Nephron progenitor cell (in vitro differentiated cells): ENCODE data around the gene PERCC1.

ENCODE experiments used
- DNase-seq: peaks from one replicate; pipeline ENCODE4 v3.0.0; 2021
- H3K27ac Mint-ChIP-seq: 2 replicates; pipeline ENCODE4 v1.8.0; 2021; ENCODE audit warnings: mild to moderate bottlenecking, moderate library complexity, mixed read lengths
- H3K27me3 Mint-ChIP-seq: 2 replicates; pipeline ENCODE4 v1.8.0; 2021; ENCODE audit warnings: mild to moderate bottlenecking, low read depth, mixed read lengths; ENCODE audit not compliant: poor library complexity
- H3K36me3 Mint-ChIP-seq: 2 replicates; pipeline ENCODE4 v1.8.0; 2021; ENCODE audit warnings: low read depth, mixed read lengths
- H3K4me1 Mint-ChIP-seq: 2 replicates; pipeline ENCODE4 v1.8.0; 2021; ENCODE audit warnings: mixed read lengths
- H3K4me3 Mint-ChIP-seq: 2 replicates; pipeline ENCODE4 v1.8.0; 2021; ENCODE audit warnings: mild to moderate bottlenecking, moderate library complexity, mixed read lengths
- H3K9me3 Mint-ChIP-seq: 2 replicates; pipeline ENCODE4 v1.8.0; 2021; ENCODE audit warnings: mild to moderate bottlenecking, moderate library complexity, mixed read lengths
- TF ChIP-seq, protein P1 (sequence below): fragments of 200-600 bp; sonication (generic); IDR thresholded peaks from 2 replicates; pipeline ENCODE4 v1.5.0; 2021; ENCODE audit warnings: antibody characterized with exemption

Gene PERCC1

DNA sequence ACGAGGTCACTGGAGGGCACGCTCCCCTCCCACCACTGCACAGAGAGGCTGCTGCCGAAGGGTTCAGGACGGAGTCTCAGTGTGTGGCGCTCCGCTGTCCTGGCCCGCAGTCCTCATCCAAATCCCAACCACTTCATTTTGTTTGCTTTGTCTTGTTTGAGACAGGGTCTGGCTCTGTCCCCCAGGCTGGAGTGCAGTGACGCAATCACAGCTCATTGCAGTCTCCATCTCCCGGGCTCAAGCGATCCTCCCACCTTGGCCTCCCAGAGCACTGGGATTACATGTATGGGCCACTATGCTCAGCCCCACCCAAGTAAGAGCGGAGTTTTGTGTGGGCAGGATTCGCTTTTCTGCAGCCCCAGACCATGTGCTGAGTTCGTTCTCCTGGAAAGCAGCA, 29.1 kb upstream of the PERCC1 start:
- H3K36me3 Mint-ChIP-seq, result peaks cover 14% of the 10 kb centered on the region
- H3K27me3 Mint-ChIP-seq, result peaks cover 5% of the 10 kb centered on the region
- no peak overlapping the region for H3K27ac Mint-ChIP-seq
- no peak overlapping the region for H3K4me3 Mint-ChIP-seq
- no peak for DNase-seq
- TF ChIP-seq, protein P1, sequence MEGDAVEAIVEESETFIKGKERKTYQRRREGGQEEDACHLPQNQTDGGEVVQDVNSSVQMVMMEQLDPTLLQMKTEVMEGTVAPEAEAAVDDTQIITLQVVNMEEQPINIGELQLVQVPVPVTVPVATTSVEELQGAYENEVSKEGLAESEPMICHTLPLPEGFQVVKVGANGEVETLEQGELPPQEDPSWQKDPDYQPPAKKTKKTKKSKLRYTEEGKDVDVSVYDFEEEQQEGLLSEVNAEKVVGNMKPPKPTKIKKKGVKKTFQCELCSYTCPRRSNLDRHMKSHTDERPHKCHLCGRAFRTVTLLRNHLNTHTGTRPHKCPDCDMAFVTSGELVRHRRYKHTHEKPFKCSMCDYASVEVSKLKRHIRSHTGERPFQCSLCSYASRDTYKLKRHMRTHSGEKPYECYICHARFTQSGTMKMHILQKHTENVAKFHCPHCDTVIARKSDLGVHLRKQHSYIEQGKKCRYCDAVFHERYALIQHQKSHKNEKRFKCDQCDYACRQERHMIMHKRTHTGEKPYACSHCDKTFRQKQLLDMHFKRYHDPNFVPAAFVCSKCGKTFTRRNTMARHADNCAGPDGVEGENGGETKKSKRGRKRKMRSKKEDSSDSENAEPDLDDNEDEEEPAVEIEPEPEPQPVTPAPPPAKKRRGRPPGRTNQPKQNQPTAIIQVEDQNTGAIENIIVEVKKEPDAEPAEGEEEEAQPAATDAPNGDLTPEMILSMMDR, result no peak
- H3K4me1 Mint-ChIP-seq, result no peaks in the 10 kb centered on the region
- H3K9me3 Mint-ChIP-seq, result no peaks in the 10 kb centered on the region

DNA sequence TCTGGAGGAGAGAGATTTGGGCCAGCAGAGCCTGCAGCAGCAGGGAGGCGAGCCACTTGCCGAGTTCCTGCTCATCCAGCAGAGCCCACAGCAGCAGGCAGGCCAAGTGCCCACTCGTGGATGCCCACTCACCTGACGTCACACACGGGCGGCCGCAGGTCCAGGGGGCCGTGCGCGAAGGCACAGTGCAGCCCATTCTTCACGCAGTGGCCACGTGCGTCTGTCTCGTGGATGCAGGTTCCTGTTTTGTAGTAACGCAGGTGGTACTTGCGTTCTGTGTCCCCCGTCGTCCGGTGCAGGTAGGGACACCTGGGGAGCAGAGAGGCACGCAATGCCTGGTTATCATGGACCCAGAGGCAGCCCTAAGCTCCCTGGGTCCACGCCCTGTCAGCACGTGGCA, 27.8 kb upstream of the PERCC1 start:
- Mint-ChIP-seq H3K4me3 (no peak overlapping the region), H3K9me3 (no peaks in the 10 kb centered on the region), H3K27ac (no peak overlapping the region), H3K4me1 (no peaks in the 10 kb centered on the region), H3K36me3 (peaks cover 12% of the 10 kb centered on the region), H3K27me3 (peaks cover 5% of the 10 kb centered on the region)
- no peak for DNase-seq
- TF ChIP-seq, protein P1, result no peak

DNA sequence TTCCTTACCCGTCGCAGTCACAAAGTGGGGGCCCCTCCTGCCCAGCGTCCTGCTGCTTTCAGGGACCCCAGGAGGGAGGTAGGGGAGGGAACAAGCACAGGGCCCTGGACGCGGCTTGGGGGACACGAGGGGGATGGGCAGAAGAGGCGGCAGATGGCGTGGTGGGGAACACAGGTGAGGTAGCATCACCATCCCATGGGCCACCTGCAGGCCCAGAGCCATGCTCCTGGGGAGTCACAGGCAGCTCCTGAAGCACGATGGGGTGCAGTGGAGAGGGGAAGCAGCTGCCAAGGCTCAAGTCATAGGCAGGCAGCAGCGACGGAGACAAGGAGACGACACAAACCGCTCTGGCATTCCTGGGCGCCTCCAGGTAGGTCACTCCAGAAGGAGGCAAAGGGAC, 27.1 kb upstream of the PERCC1 start:
- peaks cover 5% of the 10 kb centered on the region for H3K27me3 Mint-ChIP-seq
- TF ChIP-seq, protein P1, result no peak
- no peak overlapping the region for H3K4me3 Mint-ChIP-seq
- no peaks in the 10 kb centered on the region for H3K9me3 Mint-ChIP-seq
- H3K27ac Mint-ChIP-seq, result no peak overlapping the region
- no peak for DNase-seq
- no peaks in the 10 kb centered on the region for H3K4me1 Mint-ChIP-seq
- H3K36me3 Mint-ChIP-seq, result peaks cover 7% of the 10 kb centered on the region

DNA sequence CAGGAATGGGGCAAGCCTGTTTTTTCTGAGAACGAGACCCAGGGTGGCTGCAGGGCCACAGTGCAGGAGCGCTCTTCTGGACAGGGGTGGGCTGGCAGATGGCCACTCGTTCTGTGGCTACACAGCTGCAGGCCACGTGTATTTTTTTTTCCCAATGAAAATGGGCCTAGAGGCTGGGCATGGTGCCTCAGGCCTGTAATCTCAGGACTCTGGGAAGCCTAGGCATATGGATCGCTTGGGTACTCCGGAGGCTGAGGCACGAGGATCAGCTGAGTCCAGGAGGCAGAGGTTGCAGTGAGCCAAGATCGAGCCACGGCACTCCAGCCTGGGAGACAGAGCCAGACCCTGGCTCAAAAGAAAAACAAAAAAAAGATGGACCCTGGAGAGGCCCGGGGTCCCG, 23.1 kb upstream of the PERCC1 start:
- DNase-seq, result no peak
- Mint-ChIP-seq H3K27me3 (peaks cover 14% of the 10 kb centered on the region), H3K4me1 (peaks cover 10% of the 10 kb centered on the region), H3K4me3 (peak overlapping the region; percentile 81), H3K36me3 (peaks cover 12% of the 10 kb centered on the region), H3K9me3 (no peaks in the 10 kb centered on the region), H3K27ac (no peak overlapping the region)
- TF ChIP-seq, protein P1, result no peak

DNA sequence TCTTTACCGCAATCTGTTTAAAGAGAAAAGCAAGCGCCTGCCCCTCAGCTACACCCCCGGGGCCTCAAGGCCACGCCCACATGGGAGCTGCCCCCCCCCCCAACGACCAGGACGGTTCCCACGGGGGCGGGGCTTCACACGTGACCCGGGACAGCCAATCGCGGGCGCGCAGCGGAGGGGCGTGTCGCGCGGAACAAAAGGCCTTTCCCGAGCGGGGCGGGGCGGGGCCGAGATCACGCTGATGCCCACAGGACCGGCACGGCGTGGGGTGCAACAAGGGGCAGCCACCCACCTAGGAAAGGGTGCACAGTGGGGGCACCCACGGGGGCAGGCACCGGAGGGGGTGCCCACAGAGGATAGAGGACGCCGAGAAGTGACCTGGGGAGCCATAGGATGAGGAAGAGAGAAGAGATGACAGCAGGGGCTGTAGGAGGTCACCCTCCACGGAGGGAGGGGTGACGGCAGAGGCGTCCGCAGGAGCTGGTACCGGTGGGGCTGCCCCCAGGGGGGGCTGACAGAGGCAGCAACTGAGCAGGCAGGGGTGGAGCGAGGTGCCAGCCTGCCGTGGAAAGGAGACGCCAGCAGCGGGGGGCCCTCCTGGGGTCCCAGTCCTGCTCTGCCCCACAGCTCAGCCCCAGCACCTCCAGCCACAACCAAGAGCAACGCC, 22.6 kb upstream of the PERCC1 start:
- peak; percentile 99 for DNase-seq
- Mint-ChIP-seq H3K4me1 (peaks cover 10% of the 10 kb centered on the region), H3K27ac (no peak overlapping the region), H3K36me3 (peaks cover 12% of the 10 kb centered on the region), H3K27me3 (peaks cover 16% of the 10 kb centered on the region), H3K9me3 (no peaks in the 10 kb centered on the region), H3K4me3 (peak overlapping the region; percentile 81)
- TF ChIP-seq, protein P1, result no peak

DNA sequence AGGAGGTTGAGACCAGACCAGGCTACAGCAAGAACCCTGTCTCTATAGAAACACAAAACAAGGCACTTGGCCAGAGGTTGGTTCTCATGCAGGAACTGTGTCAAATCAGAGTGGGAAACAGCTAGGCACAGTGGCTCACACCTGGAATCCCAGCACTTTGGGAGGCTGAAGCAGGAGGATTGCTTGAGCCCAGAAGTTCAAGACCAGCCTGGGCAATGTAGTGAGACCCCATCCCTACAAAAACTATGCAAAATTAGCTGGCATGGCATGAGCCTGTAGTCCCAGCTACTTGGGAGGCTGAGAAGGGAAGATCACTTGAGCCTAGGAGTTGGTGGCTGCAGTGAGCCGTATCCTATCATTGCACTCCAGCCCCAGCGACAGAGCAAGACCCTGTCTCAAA, 18.0 kb upstream of the PERCC1 start:
- no peak for DNase-seq
- Mint-ChIP-seq H3K4me3 (peak overlapping the region; percentile 59), H3K4me1 (peaks cover 18% of the 10 kb centered on the region), H3K36me3 (peaks cover 12% of the 10 kb centered on the region), H3K27me3 (peaks cover 14% of the 10 kb centered on the region), H3K9me3 (no peaks in the 10 kb centered on the region), H3K27ac (no peak overlapping the region)
- TF ChIP-seq, protein P1, result no peak
